ENCODE data around the gene PLLP. TPM values are rescaled to one million over a fixed set of nuclear protein-coding genes. Genes with fewer than 3 reads are reported as not detected.
"Not testable (repeated sequence)": the region's sequence is repeated elsewhere in the genome, so short reads cannot be mapped to it uniquely, and the experiment has no call there.

PLLP gene
- total and polyA plus RNA-seq, 2 donors from 2014 or later, result 64.4 to 83.8 TPM

DNA sequence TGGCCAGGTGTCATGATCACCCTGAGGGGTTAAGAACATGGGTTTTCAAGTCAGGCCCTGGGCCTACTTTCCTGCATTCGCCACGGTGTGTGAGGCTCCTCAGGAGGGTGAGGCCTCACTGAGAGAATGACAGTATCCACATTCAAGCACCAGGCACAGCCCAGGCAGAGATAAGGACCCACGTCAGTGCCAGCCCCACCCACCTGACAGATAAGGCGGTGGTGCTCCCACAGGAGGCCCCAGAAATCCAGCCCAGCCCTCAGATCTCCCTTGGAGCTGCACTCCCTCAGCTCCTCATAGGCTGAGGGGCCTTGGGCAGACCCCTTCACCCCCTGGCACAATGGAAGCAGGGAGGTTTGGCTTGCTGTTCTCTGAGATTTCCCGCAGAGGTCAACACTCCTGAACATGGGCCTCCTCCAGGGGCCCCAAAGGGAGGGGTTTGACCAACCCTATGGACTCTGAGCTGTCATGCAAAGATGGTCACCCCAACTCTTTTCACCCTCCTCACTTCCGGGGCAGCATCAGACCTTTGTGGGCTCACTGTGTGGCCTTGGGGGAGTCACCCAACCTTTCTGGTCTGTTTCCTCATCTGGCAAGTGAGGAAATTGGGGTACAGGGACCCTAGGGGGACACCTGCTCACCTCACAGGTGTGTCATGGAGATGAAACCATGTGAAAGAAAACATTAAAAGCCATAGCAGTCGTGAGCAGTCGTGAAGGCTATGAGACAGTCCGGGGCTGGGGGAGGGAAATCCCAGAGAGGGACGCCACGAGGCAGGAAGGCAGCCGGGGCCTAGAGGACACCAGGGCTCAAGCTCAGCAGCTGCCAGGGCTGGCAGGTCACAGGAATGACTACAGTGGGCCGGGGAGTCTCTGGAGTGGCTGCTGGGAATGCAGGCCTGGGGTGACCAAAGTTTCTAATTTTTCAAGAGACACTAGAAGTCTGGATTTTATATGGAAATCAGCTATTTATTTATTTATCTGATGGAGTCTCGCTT, 15.4 kb downstream of the PLLP start:
- Histone ChIP-seq H3K27me3 (ENCODE audit: control insufficient read depth, insufficient read depth, low read length) (no peaks in the 10 kb centered on the region), H3K9me3 (ENCODE audit: control insufficient read depth in 2 of 3, insufficient read depth in 1 of 3, low read length in 3 of 3) (no peaks in the 10 kb centered on the region), H3K36me3 (ENCODE audit: control insufficient read depth in 2 of 3, insufficient read depth in 3 of 3, low read length in 3 of 3) (no peaks in the 10 kb centered on the region), H3K4me3 (ENCODE audit: low read length in 3 of 3) (no peak overlapping the region), H3K27ac (ENCODE audit: low read depth in 2 of 2, low read length in 2 of 2) (peak overlapping the region; percentile 51 to 63), H3K4me1 (ENCODE audit: control insufficient read depth in 2 of 3, insufficient read depth in 2 of 3, low read depth in 1 of 3, low read length in 3 of 3) (peaks cover 2 to 38% (median 24%) of the 10 kb centered on the region in 3 donors), H3K9ac (ENCODE audit: low read length in 3 of 3) (peak overlapping the region in 2 of 3 donors; percentile 26 to 41)
- FAIRE-seq (no peak), DNase-seq (peak in 1 of 5 donors; percentile 40)
- intact Hi-C loops (cut with DNase I), result no loop called here
- TF ChIP-seq, protein P1, sequence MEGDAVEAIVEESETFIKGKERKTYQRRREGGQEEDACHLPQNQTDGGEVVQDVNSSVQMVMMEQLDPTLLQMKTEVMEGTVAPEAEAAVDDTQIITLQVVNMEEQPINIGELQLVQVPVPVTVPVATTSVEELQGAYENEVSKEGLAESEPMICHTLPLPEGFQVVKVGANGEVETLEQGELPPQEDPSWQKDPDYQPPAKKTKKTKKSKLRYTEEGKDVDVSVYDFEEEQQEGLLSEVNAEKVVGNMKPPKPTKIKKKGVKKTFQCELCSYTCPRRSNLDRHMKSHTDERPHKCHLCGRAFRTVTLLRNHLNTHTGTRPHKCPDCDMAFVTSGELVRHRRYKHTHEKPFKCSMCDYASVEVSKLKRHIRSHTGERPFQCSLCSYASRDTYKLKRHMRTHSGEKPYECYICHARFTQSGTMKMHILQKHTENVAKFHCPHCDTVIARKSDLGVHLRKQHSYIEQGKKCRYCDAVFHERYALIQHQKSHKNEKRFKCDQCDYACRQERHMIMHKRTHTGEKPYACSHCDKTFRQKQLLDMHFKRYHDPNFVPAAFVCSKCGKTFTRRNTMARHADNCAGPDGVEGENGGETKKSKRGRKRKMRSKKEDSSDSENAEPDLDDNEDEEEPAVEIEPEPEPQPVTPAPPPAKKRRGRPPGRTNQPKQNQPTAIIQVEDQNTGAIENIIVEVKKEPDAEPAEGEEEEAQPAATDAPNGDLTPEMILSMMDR (IDR thresholded peaks at IDR 0.05; ENCODE audit: borderline replicate concordance, extremely low read depth, insufficient read depth), result no peak

DNA sequence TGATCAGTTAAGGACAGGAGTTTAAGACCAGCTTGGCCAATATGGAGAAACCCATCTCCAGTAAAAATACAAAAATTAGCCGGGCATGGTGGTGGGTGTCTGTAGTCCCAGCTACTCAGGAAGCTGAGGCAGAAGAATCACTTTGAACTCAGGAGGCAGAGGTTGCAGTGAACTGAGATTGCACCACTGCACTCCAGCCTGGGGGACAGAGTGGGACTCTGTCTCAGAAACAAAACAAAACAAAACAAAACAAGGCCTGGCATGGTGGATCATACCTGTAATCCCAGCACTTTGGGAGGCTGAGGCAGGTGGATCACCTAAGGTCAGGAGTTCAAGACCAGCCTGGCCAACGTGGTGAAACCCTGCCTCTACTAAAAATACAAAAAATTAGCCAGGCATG, 17.1 kb downstream of the PLLP start:
- intact Hi-C loops (cut with DNase I); DNase-seq; H3K27me3 ChIP-seq (ENCODE audit: control insufficient read depth, insufficient read depth, low read length); H3K4me3 ChIP-seq (ENCODE audit: low read length in 3 of 3); H3K9me3 ChIP-seq (ENCODE audit: control insufficient read depth in 2 of 3, insufficient read depth in 1 of 3, low read length in 3 of 3); H3K36me3 ChIP-seq (ENCODE audit: control insufficient read depth in 2 of 3, insufficient read depth in 3 of 3, low read length in 3 of 3); FAIRE-seq; H3K9ac ChIP-seq (ENCODE audit: low read length in 3 of 3): not testable (repeated sequence)
- Histone ChIP-seq H3K27ac (ENCODE audit: low read depth in 2 of 2, low read length in 2 of 2) (peak overlapping the region in 1 of 2 donors; percentile 85), H3K4me1 (ENCODE audit: control insufficient read depth in 2 of 3, insufficient read depth in 2 of 3, low read depth in 1 of 3, low read length in 3 of 3) (peaks cover 2 to 38% (median 35%) of the 10 kb centered on the region in 3 donors)

- Histone ChIP-seq H3K27me3 (ENCODE audit: control insufficient read depth, insufficient read depth, low read length) (no peaks in the 10 kb centered on the region), H3K9me3 (ENCODE audit: control insufficient read depth in 2 of 3, insufficient read depth in 1 of 3, low read length in 3 of 3) (no peaks in the 10 kb centered on the region), H3K4me3 (ENCODE audit: low read length in 3 of 3) (peak overlapping the region in 1 of 3 donors; percentile 39), H3K36me3 (ENCODE audit: control insufficient read depth in 2 of 3, insufficient read depth in 3 of 3, low read length in 3 of 3) (no peaks in the 10 kb centered on the region), H3K27ac (ENCODE audit: low read depth in 2 of 2, low read length in 2 of 2) (peak overlapping the region; percentile 76 to 85), H3K9ac (ENCODE audit: low read length in 3 of 3) (peak overlapping the region in 2 of 3 donors; percentile 43 to 65), H3K4me1 (ENCODE audit: control insufficient read depth in 2 of 3, insufficient read depth in 2 of 3, low read depth in 1 of 3, low read length in 3 of 3) (peaks cover 2 to 38% (median 35%) of the 10 kb centered on the region in 3 donors)
- DNase-seq (peak in 1 of 5 donors; percentile 9), FAIRE-seq (no peak)
- TF ChIP-seq, protein P1 (IDR thresholded peaks at IDR 0.05; ENCODE audit: borderline replicate concordance, extremely low read depth, insufficient read depth), result no peak
- intact Hi-C loops (cut with DNase I), result no loop called here
These were observed 17.8 kb downstream of the PLLP start for GRCh38 chr16:57266531-57267260.

Data from kidney (tissue), 14 donors.